ENCODE measurements around the gene KLHL17.

KLHL17 gene

GRCh38 chr1:970242-970972, 10.0 kb downstream of the KLHL17 start:
- FAIRE-seq = no peak
- no peak for DNase-seq (ENCODE audit: insufficient read length, low spot score)
- no peak for TF ChIP-seq TAF1 (IDR thresholded peaks at IDR 0.05; ENCODE audit: low read depth, low read length)
- no peak for TF ChIP-seq POLR2A (IDR thresholded peaks at IDR 0.05; ENCODE audit: low read depth, low read length)
- no peak for TF ChIP-seq POLR2AphosphoS5 (IDR thresholded peaks at IDR 0.05; ENCODE audit: low read depth, low read length)
- TF ChIP-seq PAX5 (IDR thresholded peaks at IDR 0.05; ENCODE audit: insufficient read depth, low read length, severe bottlenecking) = no peak
- TF ChIP-seq SPI1 (IDR thresholded peaks at IDR 0.05; ENCODE audit: low read depth, low read length) = no peak
- no peak for TF ChIP-seq POU2F2 (IDR thresholded peaks at IDR 0.05; ENCODE audit: low read depth, low read length)

- no peak for TF ChIP-seq TAF1 (IDR thresholded peaks at IDR 0.05; ENCODE audit: low read depth, low read length)
- no peak for TF ChIP-seq PAX5 (IDR thresholded peaks at IDR 0.05; ENCODE audit: insufficient read depth, low read length, severe bottlenecking)
- no peak for TF ChIP-seq POU2F2 (IDR thresholded peaks at IDR 0.05; ENCODE audit: low read depth, low read length)
- TF ChIP-seq POLR2AphosphoS5 (IDR thresholded peaks at IDR 0.05; ENCODE audit: low read depth, low read length) = no peak
- TF ChIP-seq SPI1 (IDR thresholded peaks at IDR 0.05; ENCODE audit: low read depth, low read length) = no peak
- TF ChIP-seq POLR2A (IDR thresholded peaks at IDR 0.05; ENCODE audit: low read depth, low read length) = no peak
- no peak for DNase-seq (ENCODE audit: insufficient read length, low spot score)
- no peak for FAIRE-seq
Measured at GRCh38 chr1:970973-971730, 10.8 kb downstream of the KLHL17 start.

DNA sequence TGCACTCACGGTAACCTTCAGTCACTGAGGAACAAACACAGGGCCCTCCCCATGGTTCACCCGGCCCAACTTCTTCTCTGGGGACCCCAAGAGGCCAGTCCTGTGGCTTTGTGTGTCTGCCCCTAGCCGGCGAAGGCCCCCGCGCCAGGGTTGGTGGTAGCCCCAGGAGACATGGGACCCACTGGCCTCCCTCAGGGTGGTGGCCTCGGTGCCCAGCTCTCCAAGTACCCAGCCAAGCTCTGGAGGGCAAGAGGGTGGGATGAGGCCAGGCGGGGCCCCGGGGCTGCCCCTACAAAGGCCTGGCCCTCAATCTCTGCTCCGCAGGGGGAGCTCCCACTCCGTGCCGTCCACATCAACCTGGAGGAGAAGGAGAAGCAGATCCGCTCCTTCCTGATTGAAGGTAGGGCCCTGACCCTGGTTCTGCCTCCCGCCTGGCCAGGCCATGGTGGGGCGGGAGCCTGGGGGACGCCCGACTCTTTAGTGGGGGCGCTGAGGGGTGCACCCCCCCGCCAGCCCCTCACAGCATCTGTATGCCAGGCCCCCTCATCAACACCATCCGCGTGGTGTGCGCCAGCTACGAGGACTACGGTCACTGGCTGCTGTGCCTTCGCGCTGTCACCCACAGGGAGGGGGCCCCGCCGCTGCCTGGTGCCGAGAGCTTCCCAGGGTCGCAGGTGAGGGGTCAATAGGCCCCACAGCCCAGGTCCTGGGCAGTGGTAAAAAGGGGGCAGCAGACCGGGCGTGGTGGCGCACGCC, 11.5 kb downstream of the KLHL17 start:
- FAIRE-seq (no peak), DNase-seq (ENCODE audit: insufficient read length, low spot score) (no peak)
- TF ChIP-seq POU2F2 (IDR thresholded peaks at IDR 0.05; ENCODE audit: low read depth, low read length) (no peak), PAX5 (IDR thresholded peaks at IDR 0.05; ENCODE audit: insufficient read depth, low read length, severe bottlenecking) (no peak)

- no peak for FAIRE-seq
- TF ChIP-seq SPI1 (IDR thresholded peaks at IDR 0.05; ENCODE audit: low read depth, low read length) (no peak), POU2F2 (IDR thresholded peaks at IDR 0.05; ENCODE audit: low read depth, low read length) (no peak), TAF1 (IDR thresholded peaks at IDR 0.05; ENCODE audit: low read depth, low read length) (no peak), PAX5 (IDR thresholded peaks at IDR 0.05; ENCODE audit: insufficient read depth, low read length, severe bottlenecking) (no peak), POLR2A (IDR thresholded peaks at IDR 0.05; ENCODE audit: low read depth, low read length) (no peak), POLR2AphosphoS5 (IDR thresholded peaks at IDR 0.05; ENCODE audit: low read depth, low read length) (no peak)
- no peak for DNase-seq (ENCODE audit: insufficient read length, low spot score)
Measured at GRCh38 chr1:972726-973458, 12.5 kb downstream of the KLHL17 start.

GRCh38 chr1:973459-974292, 13.3 kb downstream of the KLHL17 start:
- DNase-seq (ENCODE audit: insufficient read length, low spot score) = no peak
- FAIRE-seq = no peak
- no peak for TF ChIP-seq POLR2AphosphoS5 (IDR thresholded peaks at IDR 0.05; ENCODE audit: low read depth, low read length)
- no peak for TF ChIP-seq SPI1 (IDR thresholded peaks at IDR 0.05; ENCODE audit: low read depth, low read length)
- TF ChIP-seq TAF1 (IDR thresholded peaks at IDR 0.05; ENCODE audit: low read depth, low read length) = no peak
- TF ChIP-seq POLR2A (IDR thresholded peaks at IDR 0.05; ENCODE audit: low read depth, low read length) = no peak
- TF ChIP-seq PAX5 (IDR thresholded peaks at IDR 0.05; ENCODE audit: insufficient read depth, low read length, severe bottlenecking) = no peak
- no peak for TF ChIP-seq POU2F2 (IDR thresholded peaks at IDR 0.05; ENCODE audit: low read depth, low read length)

- TF ChIP-seq POU2F2 (IDR thresholded peaks at IDR 0.05; ENCODE audit: low read depth, low read length) (no peak), TAF1 (IDR thresholded peaks at IDR 0.05; ENCODE audit: low read depth, low read length) (no peak), POLR2A (IDR thresholded peaks at IDR 0.05; ENCODE audit: low read depth, low read length) (no peak), SPI1 (IDR thresholded peaks at IDR 0.05; ENCODE audit: low read depth, low read length) (no peak), PAX5 (IDR thresholded peaks at IDR 0.05; ENCODE audit: insufficient read depth, low read length, severe bottlenecking) (no peak), POLR2AphosphoS5 (IDR thresholded peaks at IDR 0.05; ENCODE audit: low read depth, low read length) (no peak)
- no peak for DNase-seq (ENCODE audit: insufficient read length, low spot score)
- FAIRE-seq = no peak
Measured at GRCh38 chr1:974293-974640, 13.9 kb downstream of the KLHL17 start.

- DNase-seq (ENCODE audit: insufficient read length, low spot score) (no peak), FAIRE-seq (no peak)
- TF ChIP-seq SPI1 (IDR thresholded peaks at IDR 0.05; ENCODE audit: low read depth, low read length) = no peak
Measured at GRCh38 chr1:974687-975328, 14.4 kb downstream of the KLHL17 start.

DNA sequence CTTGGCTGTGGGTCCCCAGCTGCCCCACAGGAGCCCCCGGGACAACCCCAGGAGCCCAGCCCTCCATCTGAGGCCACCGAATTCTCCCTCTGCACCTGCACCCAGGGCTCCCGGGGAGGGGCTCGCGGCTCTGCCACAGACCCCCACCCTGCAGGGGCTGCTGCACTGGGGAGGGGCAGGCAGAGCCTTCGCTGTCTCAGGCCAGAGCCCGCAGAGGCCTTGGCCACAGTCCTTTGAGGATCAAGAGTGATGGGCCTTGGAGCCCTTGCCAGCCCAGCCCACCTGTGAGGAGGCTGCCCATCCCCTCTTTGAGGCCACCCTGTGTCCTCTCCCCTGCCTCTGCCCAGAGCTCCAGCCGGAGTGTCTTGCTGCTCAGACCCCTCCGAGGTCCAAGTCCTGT, 15.0 kb downstream of the KLHL17 start:
- FAIRE-seq (no peak), DNase-seq (ENCODE audit: insufficient read length, low spot score) (no peak)
- TF ChIP-seq PAX5 (IDR thresholded peaks at IDR 0.05; ENCODE audit: insufficient read depth, low read length, severe bottlenecking) (no peak), POU2F2 (IDR thresholded peaks at IDR 0.05; ENCODE audit: low read depth, low read length) (no peak), POLR2AphosphoS5 (IDR thresholded peaks at IDR 0.05; ENCODE audit: low read depth, low read length) (no peak), POLR2A (IDR thresholded peaks at IDR 0.05; ENCODE audit: low read depth, low read length) (no peak), TAF1 (IDR thresholded peaks at IDR 0.05; ENCODE audit: low read depth, low read length) (no peak), SPI1 (IDR thresholded peaks at IDR 0.05; ENCODE audit: low read depth, low read length) (no peak)
